DND-41 (cell line): ENCODE results near the gene GCKR.

Experiments
- ATAC-seq: fragments of 200-7000 bp; cut with Tn5 transposase; 3 replicates; pipeline ENCODE4 v1.9.1; 2021; ENCODE audit warnings: low read depth; ENCODE audit not compliant: insufficient read depth
- DNase-seq: peaks from one replicate; pipeline ENCODE4 v3.0.0-alpha.2; 2020
- H2AFZ ChIP-seq: 2 replicates; pipeline ENCODE4 v1.6.0; 2012; ENCODE audit warnings: low read depth, low read length
- H3K27ac ChIP-seq: 2 replicates; pipeline ENCODE4 v1.5.1; 2012; ENCODE audit warnings: low read length, inconsistent platforms
- H3K27me3 ChIP-seq: fragments of 200-600 bp; sonication (generic); 2 replicates; pipeline ENCODE4 v1.6.0; 2012; ENCODE audit warnings: low read length, mild to moderate bottlenecking, inconsistent platforms; ENCODE audit not compliant: insufficient read depth, poor library complexity
- H3K36me3 ChIP-seq: 2 replicates; pipeline ENCODE4 v1.5.1; 2012; ENCODE audit warnings: low read length, inconsistent platforms; ENCODE audit not compliant: insufficient read depth
- H3K4me1 ChIP-seq: 2 replicates; pipeline ENCODE4 v1.5.1; 2012; ENCODE audit warnings: mild to moderate bottlenecking, low read length; ENCODE audit not compliant: insufficient read depth
- H3K4me2 ChIP-seq: 2 replicates; pipeline ENCODE4 v1.6.0; 2012; ENCODE audit warnings: mild to moderate bottlenecking, moderate library complexity, low read length, inconsistent platforms; ENCODE audit not compliant: insufficient read depth
- H3K4me3 ChIP-seq, 2 experiments: fragments of 200-600 bp in 1 of 2; shearing (Covaris generic) in 1 of 2; 2 replicates each; pipeline ENCODE4 v1.5.1; 2012 to 2016; ENCODE audit warnings: inconsistent platforms in 2 of 2, low read length in 2 of 2, mild to moderate bottlenecking in 2 of 2, low read depth in 1 of 2, moderate library complexity in 1 of 2
- H3K79me2 ChIP-seq: 2 replicates; pipeline ENCODE4 v1.6.0; 2012; ENCODE audit warnings: low read length, inconsistent platforms; ENCODE audit not compliant: insufficient read depth
- H3K9ac ChIP-seq: 2 replicates; pipeline ENCODE4 v1.6.0; 2012; ENCODE audit warnings: low read depth, mild to moderate bottlenecking, inconsistent platforms, low read length, moderate library complexity
- H3K9me3 ChIP-seq: 2 replicates; pipeline ENCODE4 v1.5.1; 2012; ENCODE audit warnings: low read length, moderate library complexity, mild to moderate bottlenecking, inconsistent platforms; ENCODE audit not compliant: insufficient read depth, severe bottlenecking
- H4K20me1 ChIP-seq: 2 replicates; pipeline ENCODE4 v1.6.0; 2012; ENCODE audit warnings: low read length; ENCODE audit not compliant: insufficient read depth
- CTCF ChIP-seq: IDR thresholded peaks from 2 replicates; pipeline ENCODE4 v1.5.1; 2012; ENCODE audit warnings: borderline replicate concordance, low read length, moderate library complexity, mild to moderate bottlenecking; ENCODE audit not compliant: poor library complexity, severe bottlenecking; ENCODE audit errors: extremely low read depth
- EZH2 ChIP-seq: IDR thresholded peaks from 3 replicates; pipeline ENCODE4 v1.6.1; 2012; ENCODE audit warnings: borderline replicate concordance, low read depth, mild to moderate bottlenecking, moderate library complexity, low read length, inconsistent platforms; ENCODE audit not compliant: severe bottlenecking

The GCKR gene

DNA sequence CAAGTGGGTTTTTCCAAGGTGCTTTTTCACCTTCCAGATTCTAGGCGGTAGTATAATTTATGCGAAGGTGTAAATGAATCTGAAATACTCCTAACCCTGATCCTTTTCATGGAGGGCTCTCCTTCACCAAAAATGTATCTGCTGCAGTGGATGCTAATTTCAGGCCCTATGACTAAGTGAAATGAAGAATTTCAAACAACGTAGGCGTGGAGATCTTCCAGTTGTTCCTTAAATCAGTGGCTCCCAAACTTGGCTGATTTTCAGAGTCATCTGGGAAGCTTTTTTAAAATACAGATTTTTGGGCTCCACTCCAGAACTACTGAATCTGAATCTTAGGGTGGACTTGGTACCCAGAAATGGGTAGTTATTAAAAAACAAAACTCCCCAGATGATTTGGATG is 5.5 kb downstream of the GCKR start:
- H3K9me3 ChIP-seq = no peaks in the 10 kb centered on the region
- no peak overlapping the region for H3K27ac ChIP-seq
- no peak for ATAC-seq
- no peak overlapping the region for H2AFZ ChIP-seq
- no peak overlapping the region for H3K4me3 ChIP-seq
- H3K4me2 ChIP-seq = no peak overlapping the region
- no peak for TF ChIP-seq EZH2
- TF ChIP-seq CTCF = no peak
- no peaks in the 10 kb centered on the region for H3K27me3 ChIP-seq
- H4K20me1 ChIP-seq = no peaks in the 10 kb centered on the region
- DNase-seq = no peak
- H3K79me2 ChIP-seq = no peaks in the 10 kb centered on the region
- no peak overlapping the region for H3K9ac ChIP-seq
- no peaks in the 10 kb centered on the region for H3K36me3 ChIP-seq
- H3K4me1 ChIP-seq = no peaks in the 10 kb centered on the region

DNA sequence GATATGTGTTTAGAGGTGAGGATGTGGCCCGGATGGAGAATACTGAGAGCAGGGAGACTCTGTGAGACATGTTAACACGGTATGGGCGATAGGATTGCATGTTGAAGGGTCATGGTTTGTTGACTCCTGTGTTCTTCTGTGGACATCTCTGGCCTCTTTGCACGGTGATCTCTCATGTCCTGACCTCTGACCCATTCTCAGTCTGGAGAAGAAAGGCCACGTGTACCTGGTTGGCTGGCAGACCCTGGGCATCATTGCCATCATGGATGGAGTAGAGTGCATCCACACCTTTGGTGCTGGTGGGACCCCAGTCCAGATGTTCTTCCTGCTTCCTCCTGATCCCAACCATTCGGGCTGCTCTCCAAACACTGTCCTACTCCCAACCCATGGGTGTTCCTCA is 9.9 kb downstream of the GCKR start:
- no peak overlapping the region for H3K27ac ChIP-seq
- ATAC-seq (no peak), DNase-seq (no peak)
- no peak overlapping the region for H3K4me2 ChIP-seq
- H4K20me1 ChIP-seq = no peaks in the 10 kb centered on the region
- H3K27me3 ChIP-seq = peaks cover 3% of the 10 kb centered on the region
- H3K79me2 ChIP-seq = no peaks in the 10 kb centered on the region
- no peaks in the 10 kb centered on the region for H3K4me1 ChIP-seq
- no peak overlapping the region for H2AFZ ChIP-seq
- H3K9me3 ChIP-seq = no peaks in the 10 kb centered on the region
- no peaks in the 10 kb centered on the region for H3K36me3 ChIP-seq
- no peak for TF ChIP-seq EZH2
- TF ChIP-seq CTCF = no peak
- H3K9ac ChIP-seq = no peak overlapping the region
- no peak overlapping the region for H3K4me3 ChIP-seq

DNA sequence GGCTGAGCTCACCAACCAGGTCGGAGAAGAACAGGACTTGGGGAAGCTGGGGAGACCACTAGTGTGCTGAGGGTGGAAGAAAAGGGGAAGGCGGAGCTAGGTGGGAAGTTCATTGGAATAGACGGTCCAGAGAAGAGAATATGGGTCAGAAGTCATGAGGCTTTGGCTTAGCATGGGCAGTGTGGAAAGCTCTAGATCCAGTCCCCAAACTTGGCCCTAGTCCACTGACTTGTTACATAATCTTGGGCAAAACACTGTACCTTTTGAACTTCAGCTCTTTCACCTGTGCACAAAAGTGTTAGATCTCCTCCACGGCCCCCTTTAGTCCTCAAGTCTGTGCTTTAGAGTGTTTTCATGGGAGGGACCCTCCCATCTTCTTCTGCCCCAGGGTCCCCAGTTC is 10.7 kb downstream of the GCKR start:
- H3K4me1 ChIP-seq = no peaks in the 10 kb centered on the region
- no peaks in the 10 kb centered on the region for H3K79me2 ChIP-seq
- no peak overlapping the region for H3K4me2 ChIP-seq
- H3K9me3 ChIP-seq = no peaks in the 10 kb centered on the region
- peaks cover 3% of the 10 kb centered on the region for H3K27me3 ChIP-seq
- TF ChIP-seq CTCF = no peak
- TF ChIP-seq EZH2 = no peak
- H3K4me3 ChIP-seq = no peak overlapping the region
- H3K27ac ChIP-seq = no peak overlapping the region
- H4K20me1 ChIP-seq = no peaks in the 10 kb centered on the region
- H3K9ac ChIP-seq = no peak overlapping the region
- no peaks in the 10 kb centered on the region for H3K36me3 ChIP-seq
- no peak overlapping the region for H2AFZ ChIP-seq
- DNase-seq (no peak), ATAC-seq (no peak)

DNA sequence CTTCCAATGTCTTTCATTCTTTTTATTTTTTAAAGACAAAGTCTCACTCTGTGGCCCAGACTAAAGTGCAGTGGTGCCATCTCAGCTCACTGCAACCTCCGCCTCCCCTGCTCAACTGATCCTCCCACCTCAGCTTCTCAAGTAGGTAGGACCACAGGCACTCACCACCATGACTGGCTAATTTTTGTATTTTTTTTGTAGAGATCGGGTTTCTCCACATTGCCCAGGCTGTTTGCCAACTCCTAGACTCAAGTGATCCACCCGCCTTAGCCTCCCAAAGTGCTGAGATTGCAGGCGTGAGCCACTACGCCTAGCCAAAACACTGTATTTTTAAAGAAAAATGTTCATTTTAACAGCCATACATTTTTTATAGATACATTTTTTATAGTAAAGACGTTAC is 12.7 kb downstream of the GCKR start:
- H3K79me2 ChIP-seq = no peaks in the 10 kb centered on the region
- TF ChIP-seq EZH2 = no peak
- TF ChIP-seq CTCF = no peak
- no peaks in the 10 kb centered on the region for H3K36me3 ChIP-seq
- no peak overlapping the region for H3K27ac ChIP-seq
- no peaks in the 10 kb centered on the region for H3K4me1 ChIP-seq
- H4K20me1 ChIP-seq = no peaks in the 10 kb centered on the region
- no peak overlapping the region for H3K9ac ChIP-seq
- peaks cover 3% of the 10 kb centered on the region for H3K27me3 ChIP-seq
- H3K4me2 ChIP-seq = no peak overlapping the region
- no peak for ATAC-seq
- H3K9me3 ChIP-seq = no peaks in the 10 kb centered on the region
- no peak for DNase-seq
- H3K4me3 ChIP-seq = no peak overlapping the region
- H2AFZ ChIP-seq = no peak overlapping the region
